Stimulated activated CD4-positive, alpha-beta T cell treated with anti-CD3 and anti-CD28 coated beads, Interleukin-1b, Interleukin-23, amount 100 ng/mL, for 48 hours (primary cell): ENCODE data around the gene MSANTD4.
"Not testable (repeated sequence)": the region's sequence is repeated elsewhere in the genome, so short reads cannot be mapped to it uniquely, and the experiment has no call there.

Source experiments
- DNase-seq: peaks from one replicate; pipeline ENCODE4 v3.0.0-alpha.2; 2020

MSANTD4 gene

DNA sequence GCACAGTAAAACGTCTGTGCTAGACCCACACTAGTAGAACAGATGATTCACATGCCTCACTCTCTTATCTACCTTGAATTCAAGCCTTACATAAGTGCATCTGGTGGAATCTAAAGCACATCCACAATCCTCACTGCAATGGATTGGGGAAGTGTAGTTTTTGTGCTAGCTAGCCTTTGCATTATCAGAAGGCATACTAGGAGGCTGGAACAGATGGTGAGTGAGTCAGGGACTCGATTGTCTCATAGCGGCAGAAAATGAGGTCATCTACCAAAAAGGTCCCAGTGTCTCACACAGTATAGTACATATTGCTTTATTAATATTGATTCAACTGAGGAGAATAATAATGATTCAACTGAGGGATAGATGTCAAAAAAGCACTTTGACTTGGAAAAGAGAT, 9.3 kb downstream of the MSANTD4 start:
- DNase-seq = no peak

DNA sequence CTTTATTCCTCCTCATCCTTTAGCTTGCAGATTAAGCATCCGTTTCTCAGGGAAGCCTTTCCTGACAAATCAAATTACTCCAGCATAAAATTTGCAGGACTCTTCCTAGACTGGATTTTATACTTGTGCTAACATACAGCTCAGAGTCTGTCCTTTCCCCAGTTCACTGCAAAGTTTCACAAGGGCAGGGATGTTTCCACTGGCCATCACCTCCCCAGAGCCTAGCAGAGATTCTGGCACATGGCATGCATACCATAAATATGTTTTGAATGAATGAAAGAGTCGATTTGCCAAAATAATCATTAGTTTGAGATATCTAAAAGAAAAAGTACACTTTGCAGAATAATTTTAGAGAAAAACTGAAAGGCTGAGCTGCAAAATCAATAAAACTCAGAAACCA, 10.6 kb downstream of the MSANTD4 start:
- no peak for DNase-seq

- DNase-seq = not testable (repeated sequence)
Measured at GRCh38 chr11:106003094-106003493, 18.9 kb downstream of the MSANTD4 start.

DNA sequence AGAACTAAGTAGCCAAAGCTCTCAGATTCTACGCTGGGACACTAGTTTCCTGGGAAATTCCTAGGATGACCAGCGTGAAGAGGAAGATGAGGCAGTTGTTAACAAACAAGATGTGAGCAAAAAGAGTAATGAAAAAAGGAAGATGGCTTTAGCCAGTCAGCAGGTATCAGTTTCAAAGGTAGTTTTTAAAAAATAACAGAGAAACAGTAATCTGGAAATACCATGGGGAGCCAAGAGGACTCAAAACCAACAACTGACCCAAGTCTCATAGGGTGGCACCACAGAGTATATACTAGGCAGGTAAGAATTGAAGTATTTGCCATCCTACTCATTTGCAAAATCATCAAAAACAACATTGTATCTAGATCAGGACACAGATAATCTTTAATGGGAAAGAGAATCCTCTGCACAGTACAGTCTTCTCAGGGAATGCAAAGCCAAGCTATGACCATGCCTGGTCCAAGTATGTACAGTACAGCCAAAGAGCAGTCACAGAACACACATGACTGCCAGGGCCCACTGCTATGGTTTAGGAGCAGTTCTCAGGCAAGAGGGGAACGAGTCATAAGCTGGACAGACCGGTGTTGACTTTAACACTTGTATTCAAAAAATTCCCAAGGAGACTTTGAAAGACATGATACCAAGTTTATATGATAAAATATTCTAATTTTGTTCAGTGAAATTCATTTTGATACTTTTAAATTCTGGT, 20.6 kb downstream of the MSANTD4 start:
- no peak for DNase-seq

DNA sequence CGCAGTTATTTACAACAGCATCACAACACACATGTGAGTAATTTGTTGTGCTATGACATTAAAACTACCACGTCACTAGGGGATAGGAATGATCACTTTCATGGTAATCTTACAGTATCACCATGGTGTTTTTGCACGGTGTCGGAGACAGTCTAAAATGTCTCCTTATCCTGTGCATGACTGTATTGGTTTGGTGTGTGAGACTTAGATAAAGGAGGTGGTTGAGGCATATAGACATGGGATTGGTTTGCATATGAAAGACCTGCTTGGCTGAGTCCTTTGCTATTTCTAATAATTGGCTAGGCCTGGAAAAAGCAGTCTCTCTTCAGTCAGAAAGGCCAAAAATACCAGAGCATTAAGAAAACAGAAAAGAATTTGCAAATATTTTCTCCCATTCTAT, 30.2 kb downstream of the MSANTD4 start:
- no peak for DNase-seq

DNA sequence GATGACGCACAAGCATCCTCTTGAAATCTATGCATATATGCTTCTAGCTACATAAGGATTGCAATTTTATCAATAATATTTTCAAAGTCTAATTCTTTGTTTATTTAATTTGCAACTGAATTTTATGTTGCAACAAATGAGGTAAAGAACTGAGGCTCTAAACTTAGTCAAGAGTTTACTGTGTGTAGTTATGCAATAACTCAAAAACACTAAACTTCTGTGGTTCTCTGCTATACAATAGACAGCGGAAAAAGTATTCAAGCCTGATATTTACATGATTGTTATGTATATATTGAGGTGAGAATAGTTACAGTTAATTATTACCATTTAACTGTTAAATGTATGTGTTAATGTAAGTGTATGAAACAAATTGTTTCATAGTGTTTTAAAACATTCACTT, 32.9 kb downstream of the MSANTD4 start:
- DNase-seq = no peak

- DNase-seq = no peak
Measured at GRCh38 chr11:105988197-105988596, 33.8 kb downstream of the MSANTD4 start.

DNA sequence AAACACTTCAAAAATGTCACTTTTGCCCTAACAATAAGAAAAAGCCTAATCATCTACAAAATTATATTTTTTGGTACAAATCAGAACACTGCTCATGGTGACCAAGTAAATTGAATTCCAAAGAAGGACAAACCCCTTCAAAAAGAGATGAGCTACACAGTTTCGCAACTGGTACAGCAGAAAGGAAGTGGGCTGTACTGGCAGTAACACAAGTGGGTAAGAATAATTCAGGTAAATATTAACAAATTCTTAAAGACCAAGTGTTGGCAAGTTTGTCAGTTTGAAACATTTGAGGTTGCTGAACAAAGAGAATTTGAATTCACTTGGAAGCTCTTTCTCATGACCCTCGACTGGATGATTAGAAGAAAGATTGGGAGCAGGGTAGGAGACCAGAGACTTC, 35.5 kb downstream of the MSANTD4 start:
- DNase-seq = no peak

GRCh38 chr11:105979997-105980703, 41.9 kb downstream of the MSANTD4 start:
- DNase-seq = no peak

- no peak for DNase-seq
Measured at GRCh38 chr11:105975128-105975527, 46.9 kb downstream of the MSANTD4 start.

GRCh38 chr11:105969756-105970155, 52.3 kb downstream of the MSANTD4 start:
- no peak for DNase-seq

- DNase-seq = no peak
Measured at GRCh38 chr11:105968021-105968697, 53.9 kb downstream of the MSANTD4 start.

- no peak for DNase-seq
Measured at GRCh38 chr11:105960252-105961245, 61.5 kb downstream of the MSANTD4 start.
